Peyer's patch (tissue), 4 donors: ENCODE measurements around the gene PLPP4. TPM values are rescaled to one million over a fixed set of nuclear protein-coding genes. Genes with fewer than 3 reads are reported as not detected.

Experiments
- DNase-seq, 3 donors: peaks; one replicate each; pipeline ENCODE4 v3.0.0-alpha.2; 2017 to 2019
- H3K27ac ChIP-seq, 4 donors: fragments of 200-600 bp; sonication (generic); one replicate each; pipeline ENCODE4 v1.5.1; 2016 to 2019
- H3K27me3 ChIP-seq, 2 donors: fragments of 200-600 bp; sonication (generic); one replicate each; pipeline ENCODE4 v1.5.1; 2019
- H3K36me3 ChIP-seq, 3 donors: fragments of 200-600 bp; sonication (generic); one replicate each; pipeline ENCODE4 v1.5.1; 2016 to 2019
- H3K4me1 ChIP-seq, 4 donors: fragments of 200-600 bp; sonication (generic); one replicate each; pipeline ENCODE4 v1.5.1; 2016 to 2019
- H3K4me3 ChIP-seq, 4 donors: fragments of 200-600 bp; sonication (generic); 1 replicate in 3 of 4; 2 replicates in 1 of 4; pipeline ENCODE4 v1.5.1; 2016 to 2019; ENCODE audit warnings: mild to moderate bottlenecking in 1 of 4
- H3K9me3 ChIP-seq, 4 donors: fragments of 200-600 bp; sonication (generic); one replicate each; pipeline ENCODE4 v1.5.1; 2016 to 2019; ENCODE audit warnings: mild to moderate bottlenecking in 1 of 4
- POLR2A ChIP-seq, 2 donors: fragments of 450-650 bp; IDR thresholded peaks; one replicate each; pipeline ENCODE4 v1.5.1; 2017; ENCODE audit warnings: antibody characterized with exemption in 2 of 2, mild to moderate bottlenecking in 2 of 2, moderate library complexity in 2 of 2
- total RNA-seq, 4 donors: library from RNA; depleted of rRNA; stranded (reverse); fragments of >200 nt; gene quantifications; one replicate each; pipeline ENCODE4 v1.1.0, GENCODE V29; 2016
- TF ChIP-seq, protein P1 (sequence below), 6 experiments: fragments of 450-650 bp in 4 of 6; fragments of 200-600 bp in 2 of 6; sonication (generic) in 1 of 6; IDR thresholded peaks; one replicate each; pipeline ENCODE4 v1.5.1; 2017 to 2019; ENCODE audit warnings: antibody characterized with exemption in 6 of 6, mild to moderate bottlenecking in 3 of 6, moderate library complexity in 1 of 6

The PLPP4 gene
- total RNA-seq, 4 donors from 2014 or later: 1.3 TPM; not detected in 3

DNA sequence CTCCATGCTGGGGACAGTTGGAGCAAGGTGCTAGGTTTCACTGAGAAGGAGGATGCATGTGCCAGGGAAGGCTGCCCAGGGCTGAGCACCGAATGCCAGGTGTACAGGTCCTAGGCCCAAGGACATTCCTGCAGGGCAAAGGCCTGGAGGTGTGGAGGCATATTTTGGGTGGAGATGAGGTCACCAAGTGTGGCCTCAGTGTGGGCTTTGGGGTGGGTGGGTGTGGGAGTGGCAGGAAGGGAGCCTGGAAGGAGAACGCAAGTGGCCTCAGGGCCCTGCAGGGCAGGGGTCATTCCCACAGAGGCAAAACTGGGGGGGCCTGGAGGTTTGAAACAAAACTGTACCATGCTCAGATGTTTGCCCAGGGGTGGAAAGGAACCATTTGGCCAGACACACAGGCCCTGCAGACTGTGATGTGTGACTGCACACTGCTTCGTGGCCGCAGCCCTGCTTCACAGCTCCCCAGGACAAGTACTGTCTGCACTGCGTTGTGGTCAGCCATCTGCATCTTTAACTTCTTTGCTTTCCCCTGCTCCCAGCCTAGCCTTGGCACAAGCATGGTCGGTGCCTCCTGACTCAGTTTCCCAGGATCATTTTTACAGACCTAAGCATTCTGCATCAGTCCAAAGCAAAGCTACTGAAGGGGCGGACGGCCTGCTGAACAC is 5.1 kb downstream of the PLPP4 start:
- no peak for DNase-seq
- no peak overlapping the region for H3K4me3 ChIP-seq
- no peaks in the 10 kb centered on the region for H3K36me3 ChIP-seq
- no peaks in the 10 kb centered on the region for H3K9me3 ChIP-seq
- no peak for TF ChIP-seq POLR2A (IDR thresholded peaks at IDR 0.05)
- no peaks in the 10 kb centered on the region for H3K27me3 ChIP-seq
- H3K27ac ChIP-seq: no peak overlapping the region
- H3K4me1 ChIP-seq: peaks cover 0 to 7% (median 0%) of the 10 kb centered on the region in 4 donors

DNA sequence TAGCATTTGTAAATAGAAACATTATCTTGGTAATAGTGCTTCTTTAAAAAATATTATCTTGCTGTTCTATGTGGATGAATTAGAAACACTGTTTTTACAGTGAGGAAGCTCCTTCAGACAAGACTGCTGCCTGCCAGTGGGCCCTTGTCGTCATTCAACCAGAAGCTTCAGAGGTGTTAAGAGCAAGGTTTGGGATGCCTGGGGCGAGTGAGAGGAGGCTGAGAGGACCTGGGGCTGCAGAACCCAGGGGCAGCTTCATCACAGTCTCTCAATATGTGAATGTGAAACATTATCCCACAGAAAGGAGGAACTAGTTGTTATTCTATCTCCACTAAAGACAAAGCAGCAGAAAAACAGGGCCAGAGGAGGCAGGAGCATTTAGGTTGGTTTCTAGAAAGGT is 8.1 kb downstream of the PLPP4 start:
- no peaks in the 10 kb centered on the region for H3K27me3 ChIP-seq
- H3K36me3 ChIP-seq: no peaks in the 10 kb centered on the region
- no peak for TF ChIP-seq POLR2A (IDR thresholded peaks at IDR 0.05)
- TF ChIP-seq, protein P1, sequence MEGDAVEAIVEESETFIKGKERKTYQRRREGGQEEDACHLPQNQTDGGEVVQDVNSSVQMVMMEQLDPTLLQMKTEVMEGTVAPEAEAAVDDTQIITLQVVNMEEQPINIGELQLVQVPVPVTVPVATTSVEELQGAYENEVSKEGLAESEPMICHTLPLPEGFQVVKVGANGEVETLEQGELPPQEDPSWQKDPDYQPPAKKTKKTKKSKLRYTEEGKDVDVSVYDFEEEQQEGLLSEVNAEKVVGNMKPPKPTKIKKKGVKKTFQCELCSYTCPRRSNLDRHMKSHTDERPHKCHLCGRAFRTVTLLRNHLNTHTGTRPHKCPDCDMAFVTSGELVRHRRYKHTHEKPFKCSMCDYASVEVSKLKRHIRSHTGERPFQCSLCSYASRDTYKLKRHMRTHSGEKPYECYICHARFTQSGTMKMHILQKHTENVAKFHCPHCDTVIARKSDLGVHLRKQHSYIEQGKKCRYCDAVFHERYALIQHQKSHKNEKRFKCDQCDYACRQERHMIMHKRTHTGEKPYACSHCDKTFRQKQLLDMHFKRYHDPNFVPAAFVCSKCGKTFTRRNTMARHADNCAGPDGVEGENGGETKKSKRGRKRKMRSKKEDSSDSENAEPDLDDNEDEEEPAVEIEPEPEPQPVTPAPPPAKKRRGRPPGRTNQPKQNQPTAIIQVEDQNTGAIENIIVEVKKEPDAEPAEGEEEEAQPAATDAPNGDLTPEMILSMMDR (IDR thresholded peaks at IDR 0.05): no peak
- DNase-seq: no peak
- H3K9me3 ChIP-seq: no peaks in the 10 kb centered on the region
- H3K4me3 ChIP-seq: no peak overlapping the region
- no peak overlapping the region for H3K27ac ChIP-seq
- H3K4me1 ChIP-seq: no peaks in the 10 kb centered on the region

DNA sequence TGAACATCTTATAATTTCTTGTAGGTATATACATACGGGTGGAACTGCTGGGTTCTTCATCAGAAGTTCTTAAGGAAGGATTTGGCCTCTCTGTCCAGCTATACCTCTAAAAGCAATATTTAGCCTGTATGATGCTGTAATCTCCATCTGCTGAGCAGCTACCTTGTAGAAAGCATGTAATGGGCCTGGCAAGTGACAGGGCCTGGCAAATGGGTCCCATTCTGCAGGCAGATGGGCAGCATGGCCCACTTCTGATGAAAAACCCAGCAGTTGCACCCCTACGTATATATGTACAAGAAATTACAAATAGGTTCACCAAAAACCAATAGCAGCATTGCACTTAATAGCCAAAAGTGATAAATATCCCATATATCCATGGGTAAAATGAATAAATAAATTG is 9.0 kb downstream of the PLPP4 start:
- Histone ChIP-seq H3K4me1 (no peaks in the 10 kb centered on the region), H3K36me3 (no peaks in the 10 kb centered on the region), H3K27ac (no peak overlapping the region), H3K9me3 (no peaks in the 10 kb centered on the region), H3K4me3 (no peak overlapping the region), H3K27me3 (no peaks in the 10 kb centered on the region)
- TF ChIP-seq POLR2A (IDR thresholded peaks at IDR 0.05): no peak
- TF ChIP-seq, protein P1 (IDR thresholded peaks at IDR 0.05): no peak
- no peak for DNase-seq

DNA sequence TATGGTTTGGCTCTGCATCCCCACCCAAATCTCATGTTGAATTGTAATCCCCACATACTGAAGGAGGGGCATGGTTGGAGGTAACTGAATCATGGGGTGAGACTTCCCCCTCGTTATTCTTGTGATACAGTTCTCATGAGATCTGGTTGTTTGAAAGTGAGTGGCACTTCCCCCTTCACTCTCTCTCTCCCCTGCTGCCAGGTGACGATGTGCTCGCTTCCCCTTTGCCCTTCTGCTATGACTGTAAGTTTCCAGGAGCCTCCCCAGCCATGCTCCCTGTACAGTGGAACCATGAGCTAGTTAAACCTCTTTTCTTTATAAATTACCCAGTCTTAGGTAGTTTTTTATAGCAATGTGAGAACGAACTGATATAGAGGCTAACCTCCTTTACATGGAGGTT is 16.6 kb downstream of the PLPP4 start:
- no peaks in the 10 kb centered on the region for H3K27me3 ChIP-seq
- H3K36me3 ChIP-seq: no peaks in the 10 kb centered on the region
- no peaks in the 10 kb centered on the region for H3K4me1 ChIP-seq
- no peak overlapping the region for H3K4me3 ChIP-seq
- H3K27ac ChIP-seq: no peak overlapping the region
- no peak for TF ChIP-seq POLR2A (IDR thresholded peaks at IDR 0.05)
- TF ChIP-seq, protein P1 (IDR thresholded peaks at IDR 0.05): no peak
- H3K9me3 ChIP-seq: no peaks in the 10 kb centered on the region
- DNase-seq: no peak

DNA sequence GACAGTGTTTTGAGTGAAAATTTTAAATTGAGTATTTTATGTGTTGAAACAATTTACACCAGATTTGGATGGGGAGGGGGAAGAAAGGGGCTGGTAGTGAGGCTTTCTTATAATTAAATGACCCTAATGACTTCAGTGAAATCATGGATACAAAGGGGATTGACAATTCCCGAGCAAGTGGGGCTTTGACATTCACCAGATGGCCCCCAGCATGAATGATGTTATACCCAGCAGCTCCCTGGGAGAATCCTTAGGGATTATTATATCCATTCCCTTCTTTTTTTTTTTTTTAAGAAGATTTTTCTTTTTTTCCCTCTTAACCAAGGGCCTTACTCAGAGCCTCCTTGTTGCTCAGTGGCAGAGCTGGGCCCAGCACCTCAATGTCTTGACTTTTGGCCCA is 17.9 kb downstream of the PLPP4 start:
- no peaks in the 10 kb centered on the region for H3K36me3 ChIP-seq
- no peak overlapping the region for H3K4me3 ChIP-seq
- TF ChIP-seq, protein P1 (IDR thresholded peaks at IDR 0.05): no peak
- TF ChIP-seq POLR2A (IDR thresholded peaks at IDR 0.05): no peak
- H3K27ac ChIP-seq: no peak overlapping the region
- DNase-seq: no peak
- no peaks in the 10 kb centered on the region for H3K4me1 ChIP-seq
- no peaks in the 10 kb centered on the region for H3K9me3 ChIP-seq
- H3K27me3 ChIP-seq: no peaks in the 10 kb centered on the region

DNA sequence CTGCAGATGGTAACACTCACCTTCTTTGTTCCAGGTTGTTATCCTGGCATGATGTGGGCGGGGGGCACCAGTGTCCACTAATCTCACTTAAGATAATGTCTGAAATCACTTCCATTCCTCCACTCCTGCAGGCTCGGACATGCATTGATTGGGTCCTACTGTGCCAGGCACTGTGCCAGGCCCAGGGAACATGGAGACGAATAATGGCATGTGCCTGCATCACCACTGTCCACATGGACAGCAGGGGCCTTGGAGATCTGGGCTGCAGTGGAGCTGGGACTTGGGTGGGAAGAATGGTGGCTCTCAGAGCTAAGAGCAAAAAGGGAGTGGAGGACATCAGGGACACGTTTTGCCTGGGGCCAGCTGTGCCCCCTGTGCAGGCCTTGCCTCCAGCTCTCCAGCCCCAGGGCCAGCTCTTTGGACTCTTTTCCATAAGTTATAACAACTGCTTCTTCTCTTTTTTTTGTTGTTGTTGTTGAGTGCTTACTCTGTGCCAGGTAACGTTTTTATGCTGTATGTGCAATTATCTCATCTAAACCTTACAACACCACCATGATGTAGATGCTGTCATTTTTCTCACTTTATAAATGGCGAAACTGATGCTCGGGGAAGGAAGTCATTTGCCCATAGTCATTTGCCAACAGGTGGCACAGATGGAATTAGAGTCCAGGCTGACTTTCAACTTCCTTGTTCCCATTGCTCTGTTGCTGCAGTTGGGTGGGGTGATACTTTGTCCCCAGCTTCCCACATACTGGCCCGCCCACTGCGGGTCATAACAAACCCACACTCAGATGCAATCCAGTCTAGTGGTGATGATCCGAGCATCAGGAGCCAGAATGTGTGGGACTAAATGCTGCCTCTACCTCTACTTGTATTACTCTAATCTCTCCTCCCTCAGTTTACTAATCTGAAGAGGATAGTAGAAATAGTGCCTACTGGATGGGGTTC is 19.1 kb downstream of the PLPP4 start:
- no peaks in the 10 kb centered on the region for H3K27me3 ChIP-seq

More for the DNA sequence above, 19.1 kb downstream of the PLPP4 start:
- no peak for DNase-seq
- no peaks in the 10 kb centered on the region for H3K4me1 ChIP-seq
- TF ChIP-seq, protein P1 (IDR thresholded peaks at IDR 0.05): no peak
- TF ChIP-seq POLR2A (IDR thresholded peaks at IDR 0.05): no peak
- H3K9me3 ChIP-seq: no peaks in the 10 kb centered on the region
- no peak overlapping the region for H3K27ac ChIP-seq
- H3K36me3 ChIP-seq: no peaks in the 10 kb centered on the region
- no peak overlapping the region for H3K4me3 ChIP-seq
